Measurements from ENCODE around the gene DDAH1.
A peak's percentile ranks its signal among the peaks of the same experiment; 100 is the strongest.

GRCh38 chr1:85278853-85279314 is 186.1 kb downstream of the DDAH1 start:
- TF ChIP-seq POLR2A (IDR thresholded peaks at IDR 0.05): peak in 1 of 2 donors; percentile 14
- no peak for TF ChIP-seq CTCF (IDR thresholded peaks at IDR 0.05)

Data from uterus (tissue), 2 donors.